GM23338 (cell line): ENCODE measurements around the gene ADGRD2. TPM values are rescaled to one million over a fixed set of nuclear protein-coding genes. Genes with fewer than 3 reads are reported as not detected.

Experiments used
- ATAC-seq: fragments of 200-7000 bp; cut with Tn5 transposase; 3 replicates; pipeline ENCODE4 v1.9.1; 2020
- DNase-seq: peaks from one replicate; pipeline ENCODE4 v3.0.0-alpha.2; 2015; ENCODE audit warnings: low spot score
- H2AFZ ChIP-seq: fragments of 200-600 bp; sonication (generic); 2 replicates; pipeline ENCODE4 v1.8.0; 2016; ENCODE audit warnings: antibody characterized with exemption, mild to moderate bottlenecking, moderate library complexity
- H3F3A ChIP-seq: fragments of 200-600 bp; sonication (generic); replicated peaks from 2 replicates; pipeline ENCODE4 v1.8.0; 2017; ENCODE audit warnings: antibody characterized with exemption, mixed run types, low read depth
- H3K27ac ChIP-seq: fragments of 200-600 bp; sonication (generic); 2 replicates; pipeline ENCODE4 v1.6.1; 2016; ENCODE audit warnings: low read depth
- H3K27me3 ChIP-seq: fragments of 200-600 bp; sonication (generic); 2 replicates; pipeline ENCODE4 v1.8.0; 2016; ENCODE audit warnings: mild to moderate bottlenecking, mixed run types, moderate library complexity; ENCODE audit not compliant: insufficient read depth
- H3K36me3 ChIP-seq: fragments of 200-600 bp; sonication (generic); 2 replicates; pipeline ENCODE4 v1.8.0; 2016; ENCODE audit warnings: mild to moderate bottlenecking; ENCODE audit not compliant: insufficient read depth
- H3K4me1 ChIP-seq: fragments of 200-600 bp; sonication (generic); 2 replicates; pipeline ENCODE4 v1.8.0; 2016; ENCODE audit warnings: mild to moderate bottlenecking, moderate library complexity; ENCODE audit not compliant: insufficient read depth
- H3K4me2 ChIP-seq: fragments of 200-600 bp; sonication (generic); 2 replicates; pipeline ENCODE4 v1.7.1; 2017; ENCODE audit warnings: mixed run types
- H3K4me3 ChIP-seq: fragments of 200-600 bp; sonication (generic); 2 replicates; pipeline ENCODE4 v1.6.1; 2016; ENCODE audit warnings: mixed run types
- H3K79me2 ChIP-seq: fragments of 200-600 bp; sonication (generic); replicated peaks from 2 replicates; pipeline ENCODE4 v1.8.0; 2017; ENCODE audit warnings: mild to moderate bottlenecking; ENCODE audit not compliant: insufficient read depth
- H3K9me2 ChIP-seq: fragments of 200-600 bp; sonication (generic); 2 replicates; pipeline ENCODE4 v1.8.0; 2017; ENCODE audit not compliant: insufficient read depth
- H4K20me1 ChIP-seq: fragments of 200-600 bp; sonication (generic); replicated peaks from 2 replicates; pipeline ENCODE4 v1.8.0; 2017; ENCODE audit warnings: mild to moderate bottlenecking; ENCODE audit not compliant: insufficient read depth
- H3K27ac Mint-ChIP-seq: 2 replicates; pipeline ENCODE4 v1.8.0; 2020; ENCODE audit warnings: inconsistent platforms, mild to moderate bottlenecking, moderate library complexity, mixed read lengths
- H3K27me3 Mint-ChIP-seq: 3 replicates; pipeline ENCODE4 v1.8.0; 2022; ENCODE audit warnings: low read depth, mild to moderate bottlenecking, moderate library complexity, mixed read lengths, inconsistent platforms; ENCODE audit not compliant: insufficient read depth, poor library complexity
- H3K36me3 Mint-ChIP-seq: 3 replicates; pipeline ENCODE4 v1.8.0; 2021; ENCODE audit warnings: low read depth, mild to moderate bottlenecking, inconsistent platforms, moderate library complexity, mixed read lengths
- H3K4me1 Mint-ChIP-seq: 3 replicates; pipeline ENCODE4 v1.8.0; 2020; ENCODE audit warnings: mild to moderate bottlenecking, inconsistent platforms, mixed read lengths
- H3K4me3 Mint-ChIP-seq: 3 replicates; pipeline ENCODE4 v1.8.0; 2021; ENCODE audit warnings: moderate library complexity, mild to moderate bottlenecking, inconsistent platforms, mixed read lengths
- H3K9me3 Mint-ChIP-seq: 3 replicates; pipeline ENCODE4 v1.8.0; 2020; ENCODE audit warnings: moderate library complexity, mild to moderate bottlenecking, inconsistent platforms, mixed read lengths
- CREB1 ChIP-seq: fragments of 250-450 bp; sonication (Bioruptor Pico); IDR thresholded peaks from 2 replicates; pipeline ENCODE4 v1.5.0; 2020; ENCODE audit warnings: low read depth, mild to moderate bottlenecking, moderate library complexity
- EZH2 ChIP-seq: fragments of 200-600 bp; sonication (generic); IDR thresholded peaks from one replicate; pipeline ENCODE4 v1.8.0; 2017; ENCODE audit warnings: antibody characterized with exemption, mild to moderate bottlenecking, low read depth; ENCODE audit not compliant: unreplicated experiment
- NANOG ChIP-seq: IDR thresholded peaks from 2 replicates; pipeline ENCODE4 v1.6.1; 2016; ENCODE audit warnings: antibody characterized with exemption, borderline replicate concordance
- REST ChIP-seq: IDR thresholded peaks from one replicate; pipeline ENCODE4 v1.6.1; 2018; ENCODE audit warnings: antibody characterized with exemption; ENCODE audit not compliant: unreplicated experiment
- ZNF462 ChIP-seq: fragments of 250-450 bp; sonication (Bioruptor Pico); IDR thresholded peaks from 2 replicates; pipeline ENCODE4 v1.5.0; 2020; ENCODE audit warnings: mild to moderate bottlenecking, moderate library complexity
- polyA plus RNA-seq: library from polyadenylated mRNA; unstranded; fragments of >200 nt; fragmentation: Nextera tagmentation; extraction: Ambion mirVana; gene quantifications from 2 replicates; pipeline ENCODE4 v1.2.1, GENCODE V29; 2016
- total RNA-seq: library from RNA; depleted of rRNA; stranded (reverse); fragments of >200 nt; shearing (Covaris generic); gene quantifications from 2 replicates; pipeline ENCODE4 v1.2.3, GENCODE V29; 2014

The ADGRD2 gene
- total and polyA plus RNA-seq, 2 experiments from 2014 or later, result 0.45 to 0.78 TPM

GRCh38 chr9:124452841-124453585 is 2.8 kb downstream of the ADGRD2 start:
- Histone ChIP-seq H3F3A (0 out of 2 replicates have a peak, but pooled peaks cover 9% of the 10 kb centered on the region), H3K9me2 (no peaks in the 10 kb centered on the region), H3K27me3 (peaks cover 27% of the 10 kb centered on the region), H3K4me3 (peak overlapping the region; percentile 47), H4K20me1 (no peaks in the 10 kb centered on the region), H3K27ac (no peak overlapping the region), H3K4me1 (0 out of 2 replicates have a peak, but pooled peaks cover 8% of the 10 kb centered on the region), H3K36me3 (no peaks in the 10 kb centered on the region), H3K4me2 (peak overlapping the region; percentile 76), H2AFZ (peak overlapping the region; percentile 72; the same call in 1 of the 2 replicates), H3K79me2 (no peaks in the 10 kb centered on the region)
- peak overlapping the region; percentile 55 for H3K4me3 Mint-ChIP-seq
- no peak; the same call in 1 of the 2 replicates for TF ChIP-seq CREB1 (CRISPR knock-in tag)
- TF ChIP-seq REST, result no peak
- TF ChIP-seq NANOG, result no peak
- no peak for TF ChIP-seq EZH2
- TF ChIP-seq ZNF462, result no peak
- DNase-seq (peak; percentile 54), ATAC-seq (peak; percentile 19)
- no peaks in the 10 kb centered on the region for H3K36me3 Mint-ChIP-seq
- H3K27ac Mint-ChIP-seq, result no peak overlapping the region
- peaks cover 17% of the 10 kb centered on the region for H3K4me1 Mint-ChIP-seq
- no peaks in the 10 kb centered on the region; the same call in 2 of the 3 replicates for H3K9me3 Mint-ChIP-seq
- H3K27me3 Mint-ChIP-seq, result peaks cover 32% of the 10 kb centered on the region
